Caco-2 (cell line): Measurements from ENCODE around the gene ARHGAP15. TPM values are rescaled to one million over a fixed set of nuclear protein-coding genes. Genes with fewer than 3 reads are reported as not detected.

Experiments used
- BruUV-seq: library from RNA; stranded (reverse); fragments of 400-500 nt; replicated peaks from 2 replicates; lab custom pipeline; 2021; lab: Mats Ljungman, UMichigan
- CTCF ChIA-PET: fragments of 300-600 bp; sonication (Branson Sonifier 250); formaldehyde crosslinking; loops from one replicate; lab custom pipeline; 2022; ENCODE audit warnings: antibody characterized with exemption; lab: Charles Lee
- POLR2A ChIA-PET: fragments of 300-600 bp; sonication (Branson Sonifier 250); formaldehyde crosslinking; loops from one replicate; lab custom pipeline; 2022; ENCODE audit warnings: antibody characterized with exemption; lab: Charles Lee
- DNase-seq, 2 experiments: peaks; one replicate each; pipeline versions ENCODE4 v3.0.0 to v3.0.0-alpha.2; 2020 to 2022
- H3K27me3 ChIP-seq: replicated peaks from 2 replicates; pipeline ENCODE4 v1.6.0; 2011; ENCODE audit warnings: low read length; ENCODE audit not compliant: control insufficient read depth, insufficient read depth
- H3K36me3 ChIP-seq: 2 replicates; pipeline ENCODE4 v1.5.1; 2011; ENCODE audit warnings: low read length; ENCODE audit not compliant: control insufficient read depth, insufficient read depth
- H3K4me1 ChIP-seq: fragments of 250-450 bp; sonication (Bioruptor Pico); 2 replicates; pipeline ENCODE4 v1.5.1; 2020; ENCODE audit warnings: mild to moderate bottlenecking
- H3K4me3 ChIP-seq: 2 replicates; pipeline ENCODE4 v1.5.1; 2011; ENCODE audit warnings: low read depth, mild to moderate bottlenecking, control low read depth, low read length
- H3K9me3 ChIP-seq: fragments of 250-450 bp; sonication (Bioruptor Pico); 2 replicates; pipeline ENCODE4 v1.5.1; 2020; ENCODE audit warnings: mild to moderate bottlenecking, moderate library complexity
- H3K27ac Mint-ChIP-seq: one replicate; pipeline ENCODE4 v1.8.0; 2022; ENCODE audit warnings: mixed read lengths; ENCODE audit not compliant: unreplicated experiment
- H3K27me3 Mint-ChIP-seq: one replicate; pipeline ENCODE4 v1.8.0; 2022; ENCODE audit warnings: mixed read lengths; ENCODE audit not compliant: insufficient read depth, unreplicated experiment
- H3K36me3 Mint-ChIP-seq: one replicate; pipeline ENCODE4 v1.8.0; 2022; ENCODE audit warnings: mild to moderate bottlenecking, mixed read lengths; ENCODE audit not compliant: insufficient read depth, unreplicated experiment
- H3K4me1 Mint-ChIP-seq: one replicate; pipeline ENCODE4 v1.8.0; 2022; ENCODE audit warnings: low read depth, mixed read lengths; ENCODE audit not compliant: unreplicated experiment
- H3K4me3 Mint-ChIP-seq: one replicate; pipeline ENCODE4 v1.8.0; 2022; ENCODE audit warnings: mild to moderate bottlenecking, moderate library complexity, mixed read lengths; ENCODE audit not compliant: unreplicated experiment
- H3K9me3 Mint-ChIP-seq: one replicate; pipeline ENCODE4 v1.8.0; 2022; ENCODE audit warnings: mixed read lengths; ENCODE audit not compliant: unreplicated experiment
- intact Hi-C: fragments of 100-400 bp; cut with micrococcal nuclease; formaldehyde crosslinking; loops from one replicate; pipeline ENCODE4 v1.10.0; 2022; ENCODE audit not compliant: unreplicated experiment
- total RNA-seq: library from RNA; stranded (reverse); gene quantifications from 2 replicates; pipeline ENCODE4 v1.2.3, GENCODE V29; 2022
- TF ChIP-seq, protein P1 (sequence below), 2 experiments: fragments of 200-600 bp in 1 of 2; IDR thresholded peaks; 1 replicate in 1 of 2; 2 replicates in 1 of 2; pipeline versions ENCODE4 v1.5.1 to v1.8.0; 2011 to 2022; ENCODE audit warnings: antibody characterized with exemption in 1 of 2, control low read depth in 1 of 2, inconsistent platforms in 1 of 2, low read depth in 1 of 2, low read length in 1 of 2, mild to moderate bottlenecking in 1 of 2, moderate library complexity in 1 of 2; ENCODE audit not compliant: insufficient read depth in 1 of 2, severe bottlenecking in 1 of 2, unreplicated experiment in 1 of 2

Gene ARHGAP15
- total RNA-seq, 1 experiment from 2014 or later, result not detected

DNA sequence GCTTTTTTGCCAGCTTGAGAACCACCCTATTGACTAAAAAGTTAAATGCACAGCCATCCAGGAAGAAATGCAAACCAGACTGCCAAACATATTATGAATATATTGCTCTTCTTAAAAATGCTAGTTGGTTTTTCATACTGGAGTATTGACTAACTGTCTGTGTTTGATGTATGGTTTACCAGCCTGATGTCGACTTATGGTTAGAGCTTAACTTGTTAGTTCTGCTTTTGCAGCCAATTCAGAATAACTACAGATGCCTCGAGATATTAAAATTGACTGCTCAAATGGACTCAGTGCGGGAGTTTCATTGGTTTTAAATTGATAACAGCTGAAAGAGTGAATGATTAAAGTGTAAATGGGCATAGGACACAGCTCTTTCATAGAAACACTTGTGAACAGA is 369.8 kb downstream of the ARHGAP15 start:
- DNase-seq, result no peak
- no peaks in the 10 kb centered on the region for H3K36me3 Mint-ChIP-seq
- H3K9me3 Mint-ChIP-seq, result peaks cover 9% of the 10 kb centered on the region
- BruUV-seq, result no TSS peak
- H3K4me3 Mint-ChIP-seq, result no peak overlapping the region
- intact Hi-C loops, result no loop called here
- Histone ChIP-seq H3K4me3 (no peak overlapping the region), H3K9me3 (no peaks in the 10 kb centered on the region), H3K27me3 (no peaks in the 10 kb centered on the region), H3K36me3 (no peaks in the 10 kb centered on the region), H3K4me1 (no peaks in the 10 kb centered on the region)
- peaks cover 6% of the 10 kb centered on the region for H3K27me3 Mint-ChIP-seq
- no peaks in the 10 kb centered on the region for H3K4me1 Mint-ChIP-seq
- CTCF ChIA-PET, result no interaction called here
- POLR2A ChIA-PET, result no interaction called here
- no peak overlapping the region for H3K27ac Mint-ChIP-seq
- TF ChIP-seq, protein P1, sequence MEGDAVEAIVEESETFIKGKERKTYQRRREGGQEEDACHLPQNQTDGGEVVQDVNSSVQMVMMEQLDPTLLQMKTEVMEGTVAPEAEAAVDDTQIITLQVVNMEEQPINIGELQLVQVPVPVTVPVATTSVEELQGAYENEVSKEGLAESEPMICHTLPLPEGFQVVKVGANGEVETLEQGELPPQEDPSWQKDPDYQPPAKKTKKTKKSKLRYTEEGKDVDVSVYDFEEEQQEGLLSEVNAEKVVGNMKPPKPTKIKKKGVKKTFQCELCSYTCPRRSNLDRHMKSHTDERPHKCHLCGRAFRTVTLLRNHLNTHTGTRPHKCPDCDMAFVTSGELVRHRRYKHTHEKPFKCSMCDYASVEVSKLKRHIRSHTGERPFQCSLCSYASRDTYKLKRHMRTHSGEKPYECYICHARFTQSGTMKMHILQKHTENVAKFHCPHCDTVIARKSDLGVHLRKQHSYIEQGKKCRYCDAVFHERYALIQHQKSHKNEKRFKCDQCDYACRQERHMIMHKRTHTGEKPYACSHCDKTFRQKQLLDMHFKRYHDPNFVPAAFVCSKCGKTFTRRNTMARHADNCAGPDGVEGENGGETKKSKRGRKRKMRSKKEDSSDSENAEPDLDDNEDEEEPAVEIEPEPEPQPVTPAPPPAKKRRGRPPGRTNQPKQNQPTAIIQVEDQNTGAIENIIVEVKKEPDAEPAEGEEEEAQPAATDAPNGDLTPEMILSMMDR (IDR thresholded peaks at IDR 0.05; ENCODE audit: insufficient read depth in 1 of 2, low read depth in 1 of 2, low read length in 1 of 2, severe bottlenecking in 1 of 2, unreplicated experiment in 1 of 2), result no peak

GRCh38 chr2:143501106-143501676 is 372.0 kb downstream of the ARHGAP15 start:
- CTCF ChIA-PET, result no interaction called here
- no peaks in the 10 kb centered on the region for H3K4me1 ChIP-seq
- H3K9me3 ChIP-seq, result no peaks in the 10 kb centered on the region
- H3K27me3 ChIP-seq, result no peaks in the 10 kb centered on the region; the same call in 1 of the 2 replicates
- Mint-ChIP-seq H3K27me3 (peaks cover 3% of the 10 kb centered on the region), H3K4me1 (no peaks in the 10 kb centered on the region), H3K4me3 (no peak overlapping the region), H3K9me3 (no peaks in the 10 kb centered on the region), H3K36me3 (no peaks in the 10 kb centered on the region), H3K27ac (no peak overlapping the region)
- BruUV-seq, result no TSS peak
- no peak overlapping the region for H3K4me3 ChIP-seq
- intact Hi-C loops, result no loop called here
- no peaks in the 10 kb centered on the region for H3K36me3 ChIP-seq
- POLR2A ChIA-PET, result no interaction called here
- DNase-seq, result no peak
- TF ChIP-seq, protein P1 (IDR thresholded peaks at IDR 0.05; ENCODE audit: insufficient read depth in 1 of 2, low read depth in 1 of 2, low read length in 1 of 2, severe bottlenecking in 1 of 2, unreplicated experiment in 1 of 2), result no peak

DNA sequence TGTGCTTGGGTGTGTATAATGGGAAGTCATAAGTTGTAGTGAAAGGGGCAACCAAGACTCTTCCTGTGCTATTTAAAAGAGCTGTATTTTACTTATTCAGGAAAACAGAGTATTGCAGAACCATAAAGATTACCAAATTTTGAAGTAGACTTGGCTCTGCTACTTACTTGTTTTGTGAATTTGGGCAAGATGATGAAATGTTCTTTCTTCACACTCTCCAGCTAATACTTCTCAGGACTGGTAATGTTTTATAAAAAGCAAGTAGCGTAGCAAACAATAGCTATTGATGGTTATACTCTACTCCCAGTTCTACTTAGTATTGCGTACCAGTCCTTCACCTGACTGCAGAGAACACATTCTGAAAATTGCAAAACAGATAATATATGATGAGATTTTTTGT is 374.1 kb downstream of the ARHGAP15 start:
- Mint-ChIP-seq H3K4me3 (no peak overlapping the region), H3K4me1 (no peaks in the 10 kb centered on the region), H3K36me3 (no peaks in the 10 kb centered on the region), H3K27me3 (peaks cover 8% of the 10 kb centered on the region), H3K9me3 (no peaks in the 10 kb centered on the region), H3K27ac (no peak overlapping the region)
- Histone ChIP-seq H3K4me1 (no peaks in the 10 kb centered on the region), H3K36me3 (no peaks in the 10 kb centered on the region), H3K9me3 (no peaks in the 10 kb centered on the region), H3K27me3 (no peaks in the 10 kb centered on the region; the same call in 1 of the 2 replicates), H3K4me3 (no peak overlapping the region)
- DNase-seq, result no peak
- intact Hi-C loops, result no loop called here
- POLR2A ChIA-PET, result no interaction called here
- CTCF ChIA-PET, result no interaction called here
- BruUV-seq, result no TSS peak
- TF ChIP-seq, protein P1 (IDR thresholded peaks at IDR 0.05; ENCODE audit: insufficient read depth in 1 of 2, low read depth in 1 of 2, low read length in 1 of 2, severe bottlenecking in 1 of 2, unreplicated experiment in 1 of 2), result no peak
